GM12878 (cell line): ENCODE results near the gene TMEM150A.
A peak's percentile ranks its signal among the peaks of the same experiment; 100 is the strongest.

ENCODE experiments used
- BMI1 ChIP-seq: fragments of 450-650 bp; IDR thresholded peaks from 2 replicates; pipeline ENCODE4 v1.6.1; 2016; ENCODE audit warnings: mild to moderate bottlenecking, moderate library complexity, borderline replicate concordance
- BRCA1 ChIP-seq: IDR thresholded peaks from 2 replicates; pipeline ENCODE4 v1.6.1; 2011; ENCODE audit warnings: low read depth, low read length, improper control_type of control experiment
- CBX5 ChIP-seq: sonication (generic); IDR thresholded peaks from 2 replicates; pipeline ENCODE4 v1.6.1; 2016; ENCODE audit warnings: low read depth, moderate library complexity, mild to moderate bottlenecking, inconsistent platforms
- CTCF ChIP-seq, 3 experiments: IDR thresholded peaks in 2 of 3; conservative IDR thresholded peaks in 1 of 3; 2 replicates each; pipeline ENCODE4 v1.5.1; 2011; ENCODE audit warnings: low read depth in 3 of 3, low read length in 3 of 3, mild to moderate bottlenecking in 3 of 3, control low read depth in 2 of 3, moderate library complexity in 2 of 3, inconsistent platforms in 1 of 3, mixed read lengths in 1 of 3; ENCODE audit not compliant: control insufficient read depth in 2 of 3, insufficient read depth in 1 of 3; ENCODE audit errors: extremely low read depth in 1 of 3
- E2F8 ChIP-seq: fragments of 450-650 bp; IDR thresholded peaks from 2 replicates; pipeline ENCODE4 v1.6.1; 2018; ENCODE audit warnings: mild to moderate bottlenecking, low read depth, moderate library complexity; ENCODE audit not compliant: partially characterized antibody
- EZH2 ChIP-seq: IDR thresholded peaks from 2 replicates; pipeline ENCODE4 v1.6.1; 2012; ENCODE audit warnings: low read depth, mild to moderate bottlenecking, control low read depth, inconsistent platforms, low read length, borderline replicate concordance; ENCODE audit not compliant: control insufficient read depth
- NKRF ChIP-seq: fragments of 450-650 bp; conservative IDR thresholded peaks from 2 replicates; pipeline ENCODE4 v1.6.1; 2017; ENCODE audit warnings: mild to moderate bottlenecking, moderate library complexity
- POLR2A ChIP-seq: IDR thresholded peaks from 2 replicates; pipeline ENCODE4 v1.6.1; 2011; ENCODE audit warnings: low read depth, mild to moderate bottlenecking, low read length
- SIN3A ChIP-seq: IDR thresholded peaks from 2 replicates; pipeline ENCODE4 v1.6.1; 2012; ENCODE audit warnings: low read depth, low read length, improper control_type of control experiment
- SP1 ChIP-seq: IDR thresholded peaks from one replicate; pipeline ENCODE4 v1.6.1; 2011; ENCODE audit warnings: low read depth, low read length
- STAT1 ChIP-seq: fragments of 450-650 bp; conservative IDR thresholded peaks from 2 replicates; pipeline ENCODE4 v1.6.1; 2014; ENCODE audit warnings: antibody characterized with exemption, mild to moderate bottlenecking
- TAF1 ChIP-seq: IDR thresholded peaks from 2 replicates; pipeline ENCODE4 v1.6.1; 2011; ENCODE audit warnings: mild to moderate bottlenecking, low read depth, low read length, borderline replicate concordance

GRCh38 chr2:85595301-85596025 lies 7.0 kb downstream of the TMEM150A start, which contains the start of gene RNF181:
- TF ChIP-seq CTCF (IDR thresholded peaks at IDR 0.05 in 2 of 3, conservative IDR thresholded peaks at IDR 0.05 in 1 of 3; ENCODE audit: control insufficient read depth in 2 of 3, extremely low read depth in 1 of 3, insufficient read depth in 1 of 3, low read depth in 3 of 3, low read length in 3 of 3) (no peak), STAT1 (no peak), TAF1 (peak; percentile 77; the same call in 1 of the 2 replicates), E2F8 (no peak), CBX5 (no peak), BRCA1 (no peak), NKRF (peak; percentile 72), POLR2A (peak; percentile 97), BMI1 (no peak), SP1 (peak; percentile 95), EZH2 (no peak), SIN3A (peak; percentile 82)
